Subcutaneous abdominal adipose tissue (tissue), 5 donors: ENCODE measurements around the gene CEACAM8.

Experiments
- H3K27ac ChIP-seq: one replicate; pipeline ENCODE4 v1.7.0; 2013; ENCODE audit warnings: low read depth, mild to moderate bottlenecking, inconsistent platforms, low read length, moderate library complexity
- H3K27me3 ChIP-seq, 5 donors: one replicate each; pipeline ENCODE4 v1.7.0; 2013; ENCODE audit warnings: low read length in 5 of 5, inconsistent platforms in 1 of 5; ENCODE audit not compliant: control insufficient read depth in 5 of 5, insufficient read depth in 4 of 5
- H3K36me3 ChIP-seq, 5 donors: one replicate each; pipeline ENCODE4 v1.7.0; 2013; ENCODE audit warnings: low read length in 5 of 5; ENCODE audit not compliant: control insufficient read depth in 5 of 5, insufficient read depth in 5 of 5
- H3K4me1 ChIP-seq, 5 donors: one replicate each; pipeline ENCODE4 v1.7.0; 2013; ENCODE audit warnings: low read length in 5 of 5, mild to moderate bottlenecking in 3 of 5, moderate library complexity in 1 of 5; ENCODE audit not compliant: control insufficient read depth in 5 of 5, insufficient read depth in 5 of 5
- H3K4me3 ChIP-seq, 5 donors: one replicate each; pipeline ENCODE4 v1.7.0; 2013; ENCODE audit warnings: low read length in 5 of 5, low read depth in 1 of 5
- H3K9ac ChIP-seq, 5 donors: one replicate each; pipeline ENCODE4 v1.7.0; 2013; ENCODE audit warnings: low read length in 5 of 5, mild to moderate bottlenecking in 4 of 5, moderate library complexity in 3 of 5
- H3K9me3 ChIP-seq, 5 donors: one replicate each; pipeline ENCODE4 v1.7.0; 2013; ENCODE audit warnings: low read length in 5 of 5; ENCODE audit not compliant: control insufficient read depth in 5 of 5
- donor health status: healthy.
- donor health status: healthy.
- donor health status: healthy.
- donor health status: healthy.
- donor health status: healthy.

The CEACAM8 gene

GRCh38 chr19:42576241-42576640 lies 18.5 kb downstream of the CEACAM8 start:
- Histone ChIP-seq H3K9ac (no peak overlapping the region), H3K4me1 (peaks cover 4 to 16% (median 10%) of the 10 kb centered on the region in 5 donors), H3K9me3 (no peaks in the 10 kb centered on the region), H3K4me3 (no peak overlapping the region), H3K27me3 (no peaks in the 10 kb centered on the region), H3K27ac (no peak overlapping the region), H3K36me3 (no peaks in the 10 kb centered on the region)

GRCh38 chr19:42573642-42574041 lies 21.1 kb downstream of the CEACAM8 start:
- H3K4me1 ChIP-seq = peaks cover 4 to 16% (median 10%) of the 10 kb centered on the region in 5 donors
- H3K27ac ChIP-seq = no peak overlapping the region
- H3K9ac ChIP-seq = no peak overlapping the region

GRCh38 chr19:42571116-42571515 lies 23.6 kb downstream of the CEACAM8 start:
- no peaks in the 10 kb centered on the region for H3K27me3 ChIP-seq
- H3K4me1 ChIP-seq = peaks cover 0 to 17% (median 5%) of the 10 kb centered on the region in 5 donors
- no peaks in the 10 kb centered on the region for H3K9me3 ChIP-seq
- no peaks in the 10 kb centered on the region for H3K36me3 ChIP-seq
- no peak overlapping the region for H3K4me3 ChIP-seq
- no peak overlapping the region for H3K9ac ChIP-seq
- no peak overlapping the region for H3K27ac ChIP-seq

More at GRCh38 chr19:42573642-42574041, 21.1 kb downstream of the CEACAM8 start:
- Histone ChIP-seq H3K27me3 (no peaks in the 10 kb centered on the region), H3K4me3 (no peak overlapping the region), H3K9me3 (no peaks in the 10 kb centered on the region), H3K36me3 (no peaks in the 10 kb centered on the region)

GRCh38 chr19:42569193-42569592 lies 25.5 kb downstream of the CEACAM8 start:
- H3K27ac ChIP-seq = no peak overlapping the region

GRCh38 chr19:42568006-42568405 lies 26.7 kb downstream of the CEACAM8 start:
- Histone ChIP-seq H3K4me1 (peaks cover 5 to 43% (median 30%) of the 10 kb centered on the region in 5 donors), H3K9ac (no peak overlapping the region), H3K36me3 (no peaks in the 10 kb centered on the region), H3K9me3 (no peaks in the 10 kb centered on the region), H3K4me3 (no peak overlapping the region), H3K27me3 (no peaks in the 10 kb centered on the region), H3K27ac (no peak overlapping the region)

More at GRCh38 chr19:42569193-42569592, 25.5 kb downstream of the CEACAM8 start:
- Histone ChIP-seq H3K4me3 (no peak overlapping the region), H3K4me1 (peaks cover 5 to 33% (median 21%) of the 10 kb centered on the region in 5 donors), H3K9me3 (no peaks in the 10 kb centered on the region), H3K36me3 (no peaks in the 10 kb centered on the region), H3K27me3 (no peaks in the 10 kb centered on the region), H3K9ac (no peak overlapping the region)

GRCh38 chr19:42567567-42567966 lies 27.2 kb downstream of the CEACAM8 start:
- Histone ChIP-seq H3K4me1 (peaks cover 5 to 43% (median 30%) of the 10 kb centered on the region in 5 donors), H3K4me3 (no peak overlapping the region), H3K27me3 (no peaks in the 10 kb centered on the region), H3K9ac (peak overlapping the region in 1 of 5 donors; percentile 53), H3K27ac (peak overlapping the region; percentile 37), H3K36me3 (no peaks in the 10 kb centered on the region), H3K9me3 (no peaks in the 10 kb centered on the region)

- H3K36me3 ChIP-seq = no peaks in the 10 kb centered on the region
- H3K27ac ChIP-seq = peak overlapping the region; percentile 89
- H3K4me1 ChIP-seq = peaks cover 5 to 50% (median 33%) of the 10 kb centered on the region in 5 donors
- peak overlapping the region in 1 of 5 donors; percentile 55 for H3K9ac ChIP-seq
- H3K4me3 ChIP-seq = no peak overlapping the region
- no peaks in the 10 kb centered on the region for H3K9me3 ChIP-seq
- H3K27me3 ChIP-seq = no peaks in the 10 kb centered on the region
These were observed 31.1 kb downstream of the CEACAM8 start for GRCh38 chr19:42563352-42564210.

GRCh38 chr19:42561512-42561911 lies 33.2 kb downstream of the CEACAM8 start:
- H3K9ac ChIP-seq = no peak overlapping the region
- H3K27ac ChIP-seq = no peak overlapping the region
- H3K4me3 ChIP-seq = no peak overlapping the region
- no peaks in the 10 kb centered on the region for H3K36me3 ChIP-seq
- peaks cover 5 to 43% (median 29%) of the 10 kb centered on the region in 5 donors for H3K4me1 ChIP-seq
- no peaks in the 10 kb centered on the region for H3K9me3 ChIP-seq
- no peaks in the 10 kb centered on the region for H3K27me3 ChIP-seq

- Histone ChIP-seq H3K4me3 (no peak overlapping the region), H3K27ac (no peak overlapping the region)
These were observed 34.0 kb downstream of the CEACAM8 start for GRCh38 chr19:42560731-42561130.

GRCh38 chr19:42558450-42559150 lies 36.1 kb downstream of the CEACAM8 start:
- Histone ChIP-seq H3K9ac (no peak overlapping the region), H3K4me3 (no peak overlapping the region), H3K27me3 (no peaks in the 10 kb centered on the region), H3K4me1 (peaks cover 0 to 37% (median 32%) of the 10 kb centered on the region in 5 donors), H3K36me3 (no peaks in the 10 kb centered on the region), H3K9me3 (no peaks in the 10 kb centered on the region), H3K27ac (no peak overlapping the region)

More at GRCh38 chr19:42560731-42561130, 34.0 kb downstream of the CEACAM8 start:
- Histone ChIP-seq H3K9ac (no peak overlapping the region), H3K36me3 (no peaks in the 10 kb centered on the region), H3K9me3 (no peaks in the 10 kb centered on the region), H3K27me3 (no peaks in the 10 kb centered on the region), H3K4me1 (peaks cover 5 to 37% (median 32%) of the 10 kb centered on the region in 5 donors)
